HCT116 (cell line): Measurements from ENCODE around the gene KRT38. TPM values are rescaled to one million over a fixed set of nuclear protein-coding genes. Genes with fewer than 3 reads are reported as not detected.

Source experiments
- ATAC-seq: fragments of 200-7000 bp; cut with Tn5 transposase; 2 replicates; pipeline ENCODE4 v1.9.1; 2020; ENCODE audit warnings: mild to moderate bottlenecking, moderate library complexity
- BruUV-seq: library from RNA; stranded (reverse); fragments of 400-500 nt; replicated peaks from 2 replicates; lab custom pipeline; 2021; lab: Mats Ljungman, UMichigan
- CTCF ChIA-PET: fragments of 300-600 bp; sonication (Branson Sonifier 250); formaldehyde crosslinking; loops from one replicate; lab custom pipeline; 2021; ENCODE audit warnings: antibody characterized with exemption; lab: Charles Lee
- POLR2A ChIA-PET: fragments of 300-600, 350-600 bp; sonication (Branson Sonifier 250); formaldehyde crosslinking; loops from one replicate; lab custom pipeline; 2021; ENCODE audit warnings: antibody characterized with exemption; lab: Charles Lee
- RAD21 ChIA-PET, 2 experiments: fragments of 300-600 bp; sonication (Branson Sonifier 250); formaldehyde crosslinking; loops; one replicate each; lab custom pipeline; 2023; ENCODE audit warnings: low total read pairs in 2 of 2; ENCODE audit not compliant: uncharacterized antibody in 2 of 2, unreplicated experiment in 2 of 2, low non-redundant PET in 1 of 2; lab: Charles Lee
- DNase-seq: peaks from one replicate; pipeline ENCODE4 v3.0.0-alpha.2; 2010; ENCODE audit warnings: low read depth, low spot score
- H2AFZ ChIP-seq: fragments of 200-600 bp; shearing (Covaris generic), sonication (generic); 2 replicates; pipeline ENCODE4 v1.6.1; 2017; ENCODE audit warnings: low read depth, mixed run types, mixed read lengths, antibody characterized with exemption, low read length; ENCODE audit not compliant: poor library complexity, severe bottlenecking
- H3K27ac ChIP-seq: 2 replicates; pipeline ENCODE4 v1.5.1; 2012; ENCODE audit warnings: low read depth, low read length
- H3K27me3 ChIP-seq: fragments of 200-600 bp; sonication (generic); 2 replicates; pipeline ENCODE4 v1.6.1; 2016; ENCODE audit warnings: mixed run types, low read length, mixed read lengths; ENCODE audit not compliant: insufficient read depth
- H3K36me3 ChIP-seq, 2 experiments: fragments of 200-500 bp in 1 of 2; fragments of 200-600 bp in 1 of 2; sonication (Bioruptor generic) in 1 of 2; sonication (generic) in 1 of 2; 2 replicates each; pipeline versions ENCODE4 v1.5.1 to v1.6.1; 2014 to 2016; ENCODE audit warnings: low read length in 2 of 2, inconsistent platforms in 1 of 2, mixed read lengths in 1 of 2, mixed run types in 1 of 2; ENCODE audit not compliant: insufficient read depth in 2 of 2, control insufficient read depth in 1 of 2
- H3K4me1 ChIP-seq, 2 experiments: fragments of 200-600 bp in 1 of 2; sonication (generic) in 1 of 2; 2 replicates each; pipeline versions ENCODE4 v1.5.1 to v1.6.1; 2012 to 2017; ENCODE audit warnings: low read length in 2 of 2, inconsistent platforms in 1 of 2, mild to moderate bottlenecking in 1 of 2, mixed read lengths in 1 of 2, mixed run types in 1 of 2, moderate library complexity in 1 of 2; ENCODE audit not compliant: insufficient read depth in 2 of 2, control insufficient read depth in 1 of 2
- H3K4me2 ChIP-seq: fragments of 200-600 bp; sonication (generic); 2 replicates; pipeline ENCODE4 v1.6.1; 2017; ENCODE audit warnings: mixed run types, low read length, mixed read lengths
- H3K4me3 ChIP-seq, 2 experiments: fragments of 200-600 bp in 1 of 2; sonication (generic) in 1 of 2; replicated peaks in 1 of 2; 2 replicates each; pipeline ENCODE4 v1.5.1; 2011 to 2016; ENCODE audit warnings: low read length in 2 of 2, control low read depth in 1 of 2, low read depth in 1 of 2, mild to moderate bottlenecking in 1 of 2, mixed read lengths in 1 of 2, mixed run types in 1 of 2
- H3K79me2 ChIP-seq: fragments of 200-600 bp; sonication (generic); 2 replicates; pipeline ENCODE4 v1.6.1; 2017; ENCODE audit warnings: mild to moderate bottlenecking, mixed run types, low read length, moderate library complexity, mixed read lengths; ENCODE audit not compliant: insufficient read depth
- H3K9ac ChIP-seq: fragments of 200-600 bp; sonication (generic); 2 replicates; pipeline ENCODE4 v1.6.1; 2016; ENCODE audit warnings: low read length, mixed read lengths
- H3K9me2 ChIP-seq: fragments of 200-600 bp; sonication (generic), shearing (Covaris generic); 2 replicates; pipeline ENCODE4 v1.6.1; 2017; ENCODE audit warnings: mixed run types, mild to moderate bottlenecking, moderate library complexity; ENCODE audit not compliant: insufficient read depth
- H3K9me3 ChIP-seq, 2 experiments: fragments of 200-500 bp in 1 of 2; fragments of 200-600 bp in 1 of 2; sonication (Bioruptor generic) in 1 of 2; sonication (generic) in 1 of 2; 2 replicates each; pipeline ENCODE4 v1.6.1; 2014 to 2017; ENCODE audit warnings: low read length in 2 of 2, mixed read lengths in 2 of 2, inconsistent platforms in 1 of 2, low read depth in 1 of 2, mild to moderate bottlenecking in 1 of 2, mixed run types in 1 of 2, moderate library complexity in 1 of 2; ENCODE audit not compliant: control insufficient read depth in 1 of 2, insufficient read depth in 1 of 2
- H4K20me1 ChIP-seq: fragments of 200-600 bp; sonication (generic), shearing (Covaris generic); 2 replicates; pipeline ENCODE4 v1.6.1; 2017; ENCODE audit warnings: mixed run types, mild to moderate bottlenecking, moderate library complexity; ENCODE audit not compliant: insufficient read depth
- CBX3 ChIP-seq: IDR thresholded peaks from 2 replicates; pipeline ENCODE4 v1.6.1; 2012; ENCODE audit warnings: low read depth
- CEBPB ChIP-seq: IDR thresholded peaks from 2 replicates; pipeline ENCODE4 v1.6.1; 2012; ENCODE audit warnings: low read depth
- EZH2 ChIP-seq: fragments of 200-600 bp; sonication (generic); IDR thresholded peaks from 2 replicates; pipeline ENCODE4 v1.6.1; 2017; ENCODE audit warnings: antibody characterized with exemption, mixed run types
- EZH2phosphoT487 ChIP-seq: fragments of 200-600 bp; IDR thresholded peaks from 2 replicates; pipeline ENCODE4 v1.6.1; 2018; ENCODE audit warnings: antibody characterized with exemption, borderline replicate concordance
- FOSL1 ChIP-seq: IDR thresholded peaks from 2 replicates; pipeline ENCODE4 v1.6.1; 2012; ENCODE audit warnings: low read depth
- JUND ChIP-seq: IDR thresholded peaks from 2 replicates; pipeline ENCODE4 v1.6.1; 2012
- POLR2A ChIP-seq: IDR thresholded peaks from 2 replicates; pipeline ENCODE4 v1.7.0; 2011; ENCODE audit warnings: borderline replicate concordance; ENCODE audit not compliant: insufficient read depth, insufficient read length; ENCODE audit errors: extremely low read depth
- SIN3A ChIP-seq: IDR thresholded peaks from 2 replicates; pipeline ENCODE4 v1.6.1; 2012; ENCODE audit warnings: low read depth
- SP1 ChIP-seq: IDR thresholded peaks from 2 replicates; pipeline ENCODE4 v1.6.1; 2012; ENCODE audit warnings: low read depth
- SRF ChIP-seq: IDR thresholded peaks from 2 replicates; pipeline ENCODE4 v1.6.1; 2012; ENCODE audit warnings: low read depth
- YY1 ChIP-seq: IDR thresholded peaks from 2 replicates; pipeline ENCODE4 v1.6.1; 2011; ENCODE audit warnings: low read length, low read depth, moderate library complexity, mild to moderate bottlenecking; ENCODE audit not compliant: insufficient replicate concordance; ENCODE audit errors: extremely low read depth
- ZNF274 ChIP-seq: fragments of 200-500 bp; sonication (Bioruptor generic); IDR thresholded peaks from 2 replicates; pipeline ENCODE4 v1.6.1; 2014; ENCODE audit warnings: mild to moderate bottlenecking, low read depth, low read length, inconsistent platforms
- intact Hi-C: fragments of 100-400 bp; cut with micrococcal nuclease; formaldehyde crosslinking; loops from 2 replicates; pipeline ENCODE4 v1.10.0; 2022
- total RNA-seq: library from RNA; stranded (reverse); gene quantifications from one replicate; pipeline ENCODE4 v1.2.1, GENCODE V29; 2021; ENCODE audit not compliant: unreplicated experiment
- TF ChIP-seq, protein P1 (sequence below): IDR thresholded peaks from 2 replicates; pipeline ENCODE4 v1.6.1; 2012

KRT38 gene
- total RNA-seq, 1 experiment from 2014 or later, result not detected

DNA sequence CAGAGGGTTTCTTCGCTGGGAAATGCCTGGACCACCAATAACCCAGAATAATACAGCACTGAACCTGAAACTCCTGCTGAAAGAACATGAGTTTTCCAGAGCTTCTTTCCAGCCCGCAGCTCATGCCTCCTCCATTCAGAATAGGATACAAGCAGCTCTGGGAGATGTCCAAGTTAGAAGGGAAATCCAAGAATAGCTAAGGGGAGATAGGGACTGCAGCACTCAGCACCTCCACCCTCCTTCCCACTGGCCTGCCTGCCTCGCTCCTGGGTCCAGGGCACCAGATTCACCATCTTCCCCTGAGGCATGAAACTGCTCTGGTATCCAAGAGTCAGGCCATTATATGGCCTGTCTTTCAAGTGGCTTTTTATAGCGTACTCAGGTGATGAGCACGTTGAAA is 47.5 kb downstream of the KRT38 start:
- H3K27ac ChIP-seq, result no peak overlapping the region
- H3K4me2 ChIP-seq, result no peak overlapping the region
- no peaks in the 10 kb centered on the region for H3K27me3 ChIP-seq
- ChIA-PET CTCF (no interaction called here), POLR2A (no interaction called here), RAD21 (no interaction called here)
- TF ChIP-seq, protein P1, sequence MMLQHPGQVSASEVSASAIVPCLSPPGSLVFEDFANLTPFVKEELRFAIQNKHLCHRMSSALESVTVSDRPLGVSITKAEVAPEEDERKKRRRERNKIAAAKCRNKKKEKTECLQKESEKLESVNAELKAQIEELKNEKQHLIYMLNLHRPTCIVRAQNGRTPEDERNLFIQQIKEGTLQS, result no peak
- no peak for TF ChIP-seq SP1
- no peak for TF ChIP-seq YY1
- no peak for TF ChIP-seq ZNF274
- TF ChIP-seq SRF, result no peak
- TF ChIP-seq POLR2A, result no peak
- no peak for TF ChIP-seq FOSL1
- TF ChIP-seq CBX3, result no peak
- TF ChIP-seq JUND, result no peak
- no peak for TF ChIP-seq EZH2
- no peak for TF ChIP-seq EZH2phosphoT487
- TF ChIP-seq SIN3A, result no peak
- peaks cover 0 to 12% of the 10 kb centered on the region in 2 experiments; a peak in 1 of 4 replicates for H3K9me3 ChIP-seq
- BruUV-seq, result no TSS peak
- no peak overlapping the region for H3K4me3 ChIP-seq
- no peaks in the 10 kb centered on the region for H4K20me1 ChIP-seq
- no peak overlapping the region for H3K9ac ChIP-seq
- intact Hi-C loops, result no loop called here
- no peaks in the 10 kb centered on the region for H3K79me2 ChIP-seq
- no peaks in the 10 kb centered on the region for H3K9me2 ChIP-seq
- no peaks in the 10 kb centered on the region for H3K36me3 ChIP-seq
- ATAC-seq (no peak), DNase-seq (no peak)
- peaks cover 2 to 17% of the 10 kb centered on the region in 2 experiments; a peak in 2 of 4 replicates for H3K4me1 ChIP-seq
- H2AFZ ChIP-seq, result no peak overlapping the region

DNA sequence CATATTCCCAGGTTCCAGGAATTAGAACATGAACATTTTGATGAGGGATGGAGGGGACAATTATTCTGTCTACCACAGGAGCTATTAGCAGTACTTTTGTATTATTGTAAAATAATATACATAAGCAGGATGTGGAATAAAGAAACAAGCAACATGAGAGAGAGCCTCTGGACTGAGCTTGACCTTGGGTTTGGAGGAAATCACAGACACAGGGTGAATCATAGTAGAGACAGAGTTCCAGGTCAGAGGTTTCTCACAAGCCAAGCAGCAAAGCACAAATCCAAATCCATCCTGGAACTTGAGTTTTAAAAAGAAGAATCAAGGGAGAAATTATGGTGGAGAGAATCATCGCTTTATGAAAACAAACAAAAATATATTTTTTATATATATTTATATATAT is 48.5 kb downstream of the KRT38 start:
- no peak for ATAC-seq
- RAD21 ChIA-PET, result no interaction called here

More for the DNA sequence above, 48.5 kb downstream of the KRT38 start:
- POLR2A ChIA-PET, result no interaction called here
- no peak overlapping the region for H3K4me2 ChIP-seq
- no peak for TF ChIP-seq EZH2phosphoT487
- TF ChIP-seq SIN3A, result no peak
- TF ChIP-seq CEBPB, result no peak
- TF ChIP-seq FOSL1, result no peak
- H3K27me3 ChIP-seq, result no peaks in the 10 kb centered on the region
- H3K36me3 ChIP-seq, result no peaks in the 10 kb centered on the region
- CTCF ChIA-PET, result no interaction called here
- H3K9me3 ChIP-seq, result peaks cover 0 to 7% of the 10 kb centered on the region in 2 experiments; a peak in 1 of 4 replicates
- peaks cover 2 to 17% of the 10 kb centered on the region in 2 experiments; a peak in 2 of 4 replicates for H3K4me1 ChIP-seq
- no peak overlapping the region for H3K27ac ChIP-seq
- no peaks in the 10 kb centered on the region for H3K79me2 ChIP-seq
- no peak for DNase-seq
- no peak overlapping the region for H3K9ac ChIP-seq
- intact Hi-C loops, result no loop called here
- no peak overlapping the region for H3K4me3 ChIP-seq
- BruUV-seq, result no TSS peak
- no peak overlapping the region for H2AFZ ChIP-seq
- no peaks in the 10 kb centered on the region for H4K20me1 ChIP-seq
- no peaks in the 10 kb centered on the region for H3K9me2 ChIP-seq
